ENCODE data around the gene NCAN.

Gene NCAN

GRCh38 chr19:19261350-19262189, 49.8 kb downstream of the NCAN start:
- H3K4me3 ChIP-seq (ENCODE audit: low read depth, low read length) = no peak overlapping the region
- DNase-seq (ENCODE audit: low read depth) = no peak

GRCh38 chr19:19262190-19263057, 50.7 kb downstream of the NCAN start:
- no peak for DNase-seq (ENCODE audit: low read depth)
- no peak for TF ChIP-seq CTCF (IDR thresholded peaks at IDR 0.05; ENCODE audit: low read depth, low read length, missing control alignments)
- H3K4me3 ChIP-seq (ENCODE audit: low read depth, low read length) = no peak overlapping the region

More at GRCh38 chr19:19261350-19262189, 49.8 kb downstream of the NCAN start:
- no peak for TF ChIP-seq CTCF (IDR thresholded peaks at IDR 0.05; ENCODE audit: low read depth, low read length, missing control alignments)

GRCh38 chr19:19263886-19264487, 52.2 kb downstream of the NCAN start:
- no peak overlapping the region for H3K4me3 ChIP-seq (ENCODE audit: low read depth, low read length)
- no peak for TF ChIP-seq CTCF (IDR thresholded peaks at IDR 0.05; ENCODE audit: low read depth, low read length, missing control alignments)
- DNase-seq (ENCODE audit: low read depth) = no peak

- no peak overlapping the region for H3K4me3 ChIP-seq (ENCODE audit: low read depth, low read length)
- DNase-seq (ENCODE audit: low read depth) = no peak
- TF ChIP-seq CTCF (IDR thresholded peaks at IDR 0.05; ENCODE audit: low read depth, low read length, missing control alignments) = no peak
Observed at GRCh38 chr19:19267305-19267704, 55.5 kb downstream of the NCAN start.

- no peak for DNase-seq (ENCODE audit: low read depth)
- H3K4me3 ChIP-seq (ENCODE audit: low read depth, low read length) = no peak overlapping the region
- no peak for TF ChIP-seq CTCF (IDR thresholded peaks at IDR 0.05; ENCODE audit: low read depth, low read length, missing control alignments)
Observed at GRCh38 chr19:19268453-19269385, 57.0 kb downstream of the NCAN start.

Data from GM12864 (cell line).